SH-SY5Y (cell line): ENCODE results near the gene KCNJ15.

Experiments
- GATA2 ChIP-seq: IDR thresholded peaks from 2 replicates; pipeline ENCODE4 v1.6.1; 2011; ENCODE audit warnings: mild to moderate bottlenecking, low read depth, low read length
- GATA3 ChIP-seq: IDR thresholded peaks from 2 replicates; pipeline ENCODE4 v1.6.1; 2011; ENCODE audit warnings: low read depth, mild to moderate bottlenecking, low read length, moderate library complexity

DNA sequence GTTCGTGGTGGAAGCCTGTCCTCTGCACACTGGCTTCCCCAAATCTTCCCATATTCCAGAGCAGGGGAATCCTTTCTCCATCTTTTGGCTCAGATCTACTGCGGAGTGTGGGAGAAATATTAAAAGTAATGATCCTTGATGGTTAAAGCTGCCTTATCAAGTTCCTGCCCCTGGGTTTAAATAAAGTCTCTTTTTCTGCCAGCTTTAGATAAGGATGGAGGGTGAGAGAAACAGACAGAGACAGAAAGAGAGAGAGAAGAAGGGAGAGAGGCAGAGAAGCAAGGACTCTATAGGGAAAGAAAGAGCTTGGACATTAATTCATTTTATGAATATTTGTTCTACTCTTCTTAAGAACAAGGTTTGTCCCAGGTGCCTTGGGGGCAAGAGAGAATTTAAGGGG is 98.0 kb downstream of the KCNJ15 start:
- TF ChIP-seq GATA2, result no peak
- no peak for TF ChIP-seq GATA3
